HG03280 (cell line): Measurements from ENCODE around the gene RAB43.
"Not testable (repeated sequence)": the region's sequence is repeated elsewhere in the genome, so short reads cannot be mapped to it uniquely, and the experiment has no call there.

Experiments used
- ATAC-seq: cut with Tn5 transposase; IDR thresholded peaks from one replicate; pipeline ENCODE4 v1.9.1; 2021; ENCODE audit warnings: mild to moderate bottlenecking, moderate library complexity; ENCODE audit not compliant: unreplicated experiment

The RAB43 gene

GRCh38 chr3:129100274-129100673 is 21.3 kb downstream of the RAB43 start:
- no peak for ATAC-seq

GRCh38 chr3:129095285-129095684 is 26.3 kb downstream of the RAB43 start:
- no peak for ATAC-seq

GRCh38 chr3:129088312-129088711 is 33.3 kb downstream of the RAB43 start:
- ATAC-seq = not testable (repeated sequence)

DNA sequence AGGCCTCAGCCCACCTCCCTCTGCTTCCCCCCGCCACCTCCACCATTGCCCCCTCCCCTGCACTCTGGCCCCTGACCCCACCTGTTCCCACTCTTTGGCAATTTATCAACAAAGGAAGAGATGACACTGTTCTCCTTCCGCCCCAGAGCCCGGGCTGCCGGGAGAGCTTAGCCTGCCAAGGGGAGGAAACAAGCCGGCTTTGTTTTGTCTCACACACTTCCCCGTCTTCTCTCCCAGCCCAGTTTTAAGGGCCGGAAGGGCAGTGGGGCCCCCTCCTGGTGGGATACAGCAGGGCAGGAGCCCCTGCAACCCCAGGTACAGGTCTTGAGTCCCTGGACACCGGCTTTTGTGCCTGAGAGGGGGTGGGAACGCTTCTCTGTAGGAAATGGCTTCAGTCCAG is 33.7 kb downstream of the RAB43 start:
- ATAC-seq = peak; percentile 46

GRCh38 chr3:129087138-129087702 is 34.4 kb downstream of the RAB43 start:
- no peak for ATAC-seq

- no peak for ATAC-seq
These were observed 35.8 kb downstream of the RAB43 start for GRCh38 chr3:129085818-129086217.

DNA sequence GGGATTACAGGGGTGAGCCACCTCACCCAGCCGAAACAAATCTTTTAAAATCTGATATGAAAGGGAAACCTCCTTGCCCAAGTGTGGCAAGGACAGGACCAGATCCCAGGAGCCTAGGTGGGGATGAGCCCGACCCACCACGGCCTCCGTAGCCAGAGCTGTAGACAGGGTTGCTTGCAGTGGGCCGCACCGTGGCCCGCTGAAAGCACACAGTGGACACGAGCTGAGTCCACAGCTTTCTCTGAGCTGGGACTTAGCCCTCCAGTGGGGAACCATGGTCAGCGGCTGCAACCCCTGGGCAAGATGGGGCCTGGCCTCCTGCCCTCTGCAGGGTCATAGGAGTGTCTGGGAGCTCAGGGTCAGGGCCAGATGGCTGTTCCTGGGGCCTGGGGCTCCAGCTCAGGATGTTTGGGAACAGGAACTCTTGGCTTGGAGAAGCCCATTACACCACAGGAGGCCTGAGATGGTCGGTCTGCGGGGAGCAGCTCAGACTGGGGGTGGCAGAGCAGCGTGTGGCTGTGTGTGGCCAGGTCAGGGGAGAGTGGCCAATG is 36.4 kb downstream of the RAB43 start:
- no peak for ATAC-seq

DNA sequence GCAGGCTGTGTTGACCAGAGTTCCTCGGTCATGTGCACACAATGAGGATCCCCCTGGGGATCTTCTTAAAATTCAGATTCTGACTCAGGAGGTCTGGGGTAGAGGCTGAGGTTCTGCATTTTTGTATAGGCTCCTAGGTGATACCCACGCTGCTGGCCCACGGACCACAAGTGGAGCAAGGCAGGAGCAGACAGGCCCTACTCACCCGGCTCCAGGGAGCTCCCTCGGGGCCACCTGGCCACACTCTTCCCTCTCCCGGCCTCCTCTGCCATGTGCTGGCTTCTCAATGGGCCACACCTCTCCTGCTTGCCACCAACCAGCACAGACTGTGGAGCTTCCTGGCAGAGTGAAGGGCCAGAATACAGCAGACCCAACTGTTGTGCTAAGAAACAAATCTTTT is 37.1 kb downstream of the RAB43 start:
- ATAC-seq = no peak

DNA sequence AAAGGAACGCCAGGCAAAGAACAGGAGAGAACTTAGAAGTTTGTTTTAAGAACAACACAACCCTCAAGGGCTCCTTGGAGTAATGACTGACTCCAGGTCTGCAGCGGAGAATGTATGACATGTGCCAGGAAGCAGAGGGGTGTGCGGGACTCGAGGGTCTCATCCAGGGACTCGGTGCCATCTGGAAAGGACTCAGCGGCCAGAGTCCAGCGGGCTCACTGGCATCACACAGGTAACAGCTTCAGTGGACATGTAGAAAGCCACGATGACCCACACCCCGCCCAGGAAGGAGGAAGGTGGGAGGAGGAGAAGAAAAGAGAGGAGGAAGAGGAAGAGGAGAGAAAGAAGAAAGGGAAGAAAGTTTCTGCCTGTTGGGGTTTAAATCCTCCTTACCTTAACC is 39.6 kb downstream of the RAB43 start:
- ATAC-seq = no peak

DNA sequence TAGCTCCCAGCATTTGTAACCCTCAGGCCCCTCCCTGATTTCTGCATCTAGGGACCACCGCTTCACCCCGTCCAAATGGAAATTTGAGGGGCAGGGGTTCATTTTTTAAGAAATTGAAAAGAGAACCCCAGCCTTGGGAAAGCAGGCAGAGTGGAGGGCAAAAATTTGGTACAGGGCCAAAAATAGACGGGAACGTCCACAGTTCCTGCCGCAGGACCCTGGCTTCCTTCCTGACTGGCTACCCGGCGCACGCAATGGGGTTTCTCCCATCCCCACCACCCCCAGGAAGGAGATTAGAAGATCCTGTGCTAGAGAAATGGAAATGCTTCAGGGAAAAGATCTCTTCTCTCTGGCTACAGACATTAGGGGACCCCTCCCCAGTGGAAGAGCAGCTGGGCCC is 40.1 kb downstream of the RAB43 start:
- ATAC-seq = no peak

- no peak for ATAC-seq
These were observed 43.1 kb downstream of the RAB43 start for GRCh38 chr3:129078510-129078909.

GRCh38 chr3:129077222-129077621 is 44.4 kb downstream of the RAB43 start:
- no peak for ATAC-seq

- ATAC-seq = no peak
These were observed 51.3 kb downstream of the RAB43 start for GRCh38 chr3:129070086-129070885.

DNA sequence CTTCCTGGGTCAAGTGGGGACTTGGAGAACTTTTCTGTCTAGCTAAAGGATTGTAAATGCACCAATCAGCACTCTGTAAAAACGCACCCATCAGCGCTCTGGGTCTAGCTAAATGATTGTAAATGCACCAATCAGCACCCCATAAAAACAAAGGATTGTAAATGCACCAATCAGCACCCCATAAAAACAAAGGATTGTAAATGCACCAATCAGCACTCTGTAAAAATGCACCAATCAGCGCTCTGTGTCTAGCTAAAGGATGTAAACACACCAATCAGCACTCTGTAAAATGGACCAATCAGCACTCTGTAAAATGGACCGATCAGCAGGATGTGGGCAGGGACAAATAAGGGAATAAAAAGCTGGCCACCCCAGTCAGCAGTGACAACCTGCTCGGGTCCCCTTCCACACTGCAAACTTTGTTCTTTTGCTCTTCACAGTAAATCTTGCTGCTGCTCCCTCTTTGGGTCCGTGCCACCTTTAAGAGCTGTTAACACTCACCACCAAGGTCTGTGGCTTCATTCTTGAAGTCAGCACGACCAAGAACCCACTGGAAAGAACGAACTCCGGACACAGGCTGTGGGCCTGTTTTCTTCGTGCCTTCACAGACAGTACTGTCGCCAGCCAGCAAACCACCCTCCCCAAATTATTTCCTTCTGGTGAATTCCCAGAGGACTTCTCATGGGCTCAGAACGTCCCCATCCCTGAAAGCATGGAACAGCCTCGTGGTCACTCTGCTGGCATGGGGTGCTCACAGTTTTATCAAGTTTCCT is 52.1 kb downstream of the RAB43 start:
- ATAC-seq = not testable (repeated sequence)

- ATAC-seq = no peak
These were observed 53.2 kb downstream of the RAB43 start for GRCh38 chr3:129068291-129068886.

GRCh38 chr3:129067719-129068118 is 53.9 kb downstream of the RAB43 start:
- not testable (repeated sequence) for ATAC-seq

GRCh38 chr3:129065720-129066073 is 55.9 kb downstream of the RAB43 start:
- no peak for ATAC-seq

DNA sequence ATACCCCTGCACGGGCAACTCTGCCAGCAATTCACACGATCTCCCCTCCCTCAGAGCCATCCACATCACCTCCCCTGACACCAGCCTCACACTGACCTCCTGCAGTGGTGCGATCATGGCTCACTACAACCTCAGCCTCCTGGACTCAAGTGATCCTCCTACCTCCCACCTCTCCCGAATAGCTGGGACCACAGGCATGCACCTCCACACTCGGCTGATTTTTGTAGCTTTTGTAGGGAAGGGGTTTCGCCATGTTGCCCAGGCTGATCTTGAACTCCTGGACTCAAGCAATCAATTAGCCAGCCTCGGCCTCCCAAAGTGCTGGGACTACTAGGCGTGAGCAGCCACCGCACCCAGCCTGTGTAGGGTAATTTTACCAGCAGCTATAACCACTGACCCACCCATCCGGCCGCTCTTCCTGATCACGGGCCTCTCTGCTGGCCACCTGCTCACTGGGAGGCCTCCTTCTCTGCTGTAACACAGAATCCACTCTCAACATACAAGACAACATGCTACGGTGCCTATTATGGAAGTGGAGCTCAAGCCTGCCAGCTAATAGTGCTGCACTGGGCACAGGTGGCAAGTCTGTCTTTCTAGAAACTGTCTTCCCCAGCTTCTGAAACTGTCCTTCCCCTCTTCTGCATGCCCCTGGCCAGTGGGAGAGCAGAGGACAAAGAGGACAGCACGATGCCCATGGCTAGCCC is 56.4 kb downstream of the RAB43 start:
- no peak for ATAC-seq

- ATAC-seq = no peak
These were observed 57.6 kb downstream of the RAB43 start for GRCh38 chr3:129063841-129064482.

GRCh38 chr3:129063091-129063640 is 58.4 kb downstream of the RAB43 start:
- no peak for ATAC-seq
